Gastroesophageal sphincter (tissue), 3 donors: ENCODE data around the gene IL1B.

Source experiments
- POLR2A ChIP-seq, 2 donors: fragments of 450-650 bp; IDR thresholded peaks; one replicate each; pipeline ENCODE4 v1.6.1; 2017; ENCODE audit warnings: antibody characterized with exemption in 2 of 2, mild to moderate bottlenecking in 2 of 2, moderate library complexity in 1 of 2
- POLR2AphosphoS5 ChIP-seq: sonication (generic); formaldehyde crosslinking; IDR thresholded peaks from one replicate; pipeline ENCODE4 v1.6.1; 2017; ENCODE audit warnings: antibody characterized with exemption
- TF ChIP-seq, protein P1 (sequence below), 4 experiments: fragments of 200-600 bp in 2 of 4; fragments of 450-650 bp in 2 of 4; sonication (generic) in 1 of 4; IDR thresholded peaks; one replicate each; pipeline ENCODE4 v1.5.1; 2017 to 2019; ENCODE audit warnings: antibody characterized with exemption in 4 of 4, mild to moderate bottlenecking in 2 of 4, moderate library complexity in 2 of 4

DNA sequence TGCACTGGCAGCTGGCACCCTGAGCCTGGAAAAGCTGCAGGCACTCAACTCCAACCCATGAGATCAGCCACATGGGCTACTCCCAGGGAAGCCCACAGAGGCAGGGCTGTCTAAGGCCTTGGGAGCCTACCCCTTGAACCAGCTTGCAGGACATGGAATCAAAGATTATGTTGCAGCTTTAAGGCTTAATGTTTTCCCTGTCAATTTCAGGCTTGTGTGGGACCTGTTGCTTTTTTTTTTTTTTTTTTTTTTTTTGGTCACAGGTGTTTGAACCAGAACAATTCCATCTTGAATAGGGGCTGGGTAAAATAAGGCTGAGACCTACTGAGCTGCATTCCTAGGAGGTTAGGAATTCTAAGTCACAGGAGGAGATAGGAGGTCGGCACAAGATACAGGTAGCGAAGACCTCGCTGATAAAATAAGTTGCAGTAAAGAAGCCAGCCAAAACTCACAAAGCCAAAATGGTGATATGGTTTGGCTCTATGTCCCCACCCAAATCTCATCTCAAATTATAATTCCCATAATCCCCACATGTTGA lies 44.8 kb downstream of the IL1B start:
- TF ChIP-seq POLR2AphosphoS5 (no peak), POLR2A (IDR thresholded peaks at IDR 0.05) (no peak)
- TF ChIP-seq, protein P1, sequence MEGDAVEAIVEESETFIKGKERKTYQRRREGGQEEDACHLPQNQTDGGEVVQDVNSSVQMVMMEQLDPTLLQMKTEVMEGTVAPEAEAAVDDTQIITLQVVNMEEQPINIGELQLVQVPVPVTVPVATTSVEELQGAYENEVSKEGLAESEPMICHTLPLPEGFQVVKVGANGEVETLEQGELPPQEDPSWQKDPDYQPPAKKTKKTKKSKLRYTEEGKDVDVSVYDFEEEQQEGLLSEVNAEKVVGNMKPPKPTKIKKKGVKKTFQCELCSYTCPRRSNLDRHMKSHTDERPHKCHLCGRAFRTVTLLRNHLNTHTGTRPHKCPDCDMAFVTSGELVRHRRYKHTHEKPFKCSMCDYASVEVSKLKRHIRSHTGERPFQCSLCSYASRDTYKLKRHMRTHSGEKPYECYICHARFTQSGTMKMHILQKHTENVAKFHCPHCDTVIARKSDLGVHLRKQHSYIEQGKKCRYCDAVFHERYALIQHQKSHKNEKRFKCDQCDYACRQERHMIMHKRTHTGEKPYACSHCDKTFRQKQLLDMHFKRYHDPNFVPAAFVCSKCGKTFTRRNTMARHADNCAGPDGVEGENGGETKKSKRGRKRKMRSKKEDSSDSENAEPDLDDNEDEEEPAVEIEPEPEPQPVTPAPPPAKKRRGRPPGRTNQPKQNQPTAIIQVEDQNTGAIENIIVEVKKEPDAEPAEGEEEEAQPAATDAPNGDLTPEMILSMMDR (IDR thresholded peaks at IDR 0.05), result no peak
